T-helper 1 cell (primary cell): Measurements from ENCODE around the gene COL4A4.

Source experiments
- DNase-seq, 5 donors: peaks; one replicate each; pipeline ENCODE4 v3.0.0-alpha.2; 2012 to 2020

Gene COL4A4

GRCh38 chr2:226979004-226979403 is 185.0 kb downstream of the COL4A4 start:
- DNase-seq, result no peak

- no peak for DNase-seq
Measured at GRCh38 chr2:226978300-226978699, 185.7 kb downstream of the COL4A4 start.

DNA sequence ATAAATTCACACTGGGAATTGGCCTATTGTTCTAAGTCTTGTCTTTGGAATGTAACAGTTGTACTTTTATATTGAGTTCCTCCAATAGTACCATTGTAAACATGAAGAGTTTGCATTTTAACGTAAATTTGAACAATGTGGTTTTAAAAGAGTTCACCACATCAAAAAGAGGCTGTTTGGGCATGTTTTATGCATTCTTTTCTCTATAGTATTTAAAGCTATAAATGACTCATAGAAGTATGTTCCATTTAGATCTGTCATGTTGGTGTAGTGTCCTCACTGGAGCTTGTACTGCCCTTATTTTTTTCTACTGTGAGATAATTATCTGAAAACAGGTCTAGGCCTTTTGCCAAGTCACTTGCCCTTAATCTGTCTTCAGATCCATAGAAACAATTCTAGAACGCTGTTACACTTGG is 186.2 kb downstream of the COL4A4 start:
- peak in 1 of 5 donors; percentile 4 for DNase-seq

DNA sequence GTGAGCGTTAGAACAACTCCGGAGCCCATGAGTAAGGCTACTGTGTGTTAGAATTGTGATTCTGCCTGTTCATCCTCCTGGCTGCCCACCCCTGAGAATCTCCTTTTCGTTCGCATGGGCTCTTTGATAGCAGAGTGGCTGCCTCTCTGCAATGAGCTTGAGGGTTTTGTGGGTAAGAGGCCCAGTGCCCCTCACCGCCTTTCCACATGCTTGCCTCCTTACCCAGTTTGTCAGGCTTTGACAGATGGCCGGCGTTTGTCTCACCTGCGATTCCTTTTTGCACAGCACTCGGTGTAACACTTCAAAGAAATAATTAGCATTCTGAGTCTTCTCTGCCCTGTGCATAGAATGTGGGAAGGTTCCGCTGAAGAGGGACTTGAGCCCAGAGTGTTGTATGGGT is 190.2 kb downstream of the COL4A4 start:
- DNase-seq, result no peak

- DNase-seq, result no peak
Measured at GRCh38 chr2:226971770-226972169, 192.2 kb downstream of the COL4A4 start.

DNA sequence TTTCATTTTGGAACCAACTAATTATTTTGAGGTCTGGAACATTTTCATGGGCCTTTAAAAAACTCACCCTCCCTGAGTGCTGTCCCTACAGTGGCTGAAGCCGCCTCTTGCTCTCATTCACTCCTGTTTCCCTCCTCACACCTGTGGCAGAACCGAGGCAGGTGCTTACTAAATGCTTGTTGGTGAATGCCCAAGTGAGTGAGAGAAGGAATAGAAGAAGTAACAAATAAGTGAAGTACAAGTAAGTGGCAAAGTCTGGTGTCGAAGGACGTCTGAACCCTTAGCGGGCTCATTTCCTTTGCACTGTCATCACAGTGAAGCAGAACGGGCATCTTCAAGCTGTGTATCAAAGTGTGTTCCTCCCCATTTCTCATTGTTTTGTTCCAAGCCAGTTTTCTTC is 192.9 kb downstream of the COL4A4 start:
- DNase-seq, result no peak

GRCh38 chr2:226970362-226970761 is 193.6 kb downstream of the COL4A4 start:
- no peak for DNase-seq

- DNase-seq, result no peak
Measured at GRCh38 chr2:226969417-226970080, 194.5 kb downstream of the COL4A4 start.

- no peak for DNase-seq
Measured at GRCh38 chr2:226965376-226965775, 198.6 kb downstream of the COL4A4 start.

- no peak for DNase-seq
Measured at GRCh38 chr2:226963528-226963927, 200.5 kb downstream of the COL4A4 start.

GRCh38 chr2:226962176-226962773 is 201.7 kb downstream of the COL4A4 start:
- DNase-seq, result no peak

GRCh38 chr2:226959418-226959817 is 204.6 kb downstream of the COL4A4 start:
- no peak for DNase-seq

DNA sequence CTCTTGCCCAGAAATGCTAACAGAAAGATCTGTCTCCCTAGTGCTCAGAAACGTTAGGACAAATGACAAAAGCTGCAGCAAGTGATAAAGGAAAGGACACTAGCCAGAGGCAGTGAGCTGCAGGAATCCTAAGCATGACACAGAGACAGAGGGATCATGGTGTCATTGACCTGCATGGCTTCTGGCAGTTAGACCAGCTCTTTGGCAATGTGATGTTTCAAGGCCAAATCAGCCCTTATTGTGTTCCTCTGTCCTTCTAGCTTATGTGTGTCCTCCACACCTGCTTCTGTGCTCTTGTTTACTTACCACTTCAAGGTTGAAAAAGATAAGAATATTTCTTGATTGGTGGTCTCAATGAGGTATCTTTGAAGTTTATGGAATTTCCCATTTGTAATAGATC is 207.3 kb downstream of the COL4A4 start:
- no peak for DNase-seq

GRCh38 chr2:226953826-226954225 is 210.2 kb downstream of the COL4A4 start:
- DNase-seq, result no peak

- no peak for DNase-seq
Measured at GRCh38 chr2:226953206-226953605, 210.8 kb downstream of the COL4A4 start.
